Esophagus muscularis mucosa (tissue), 4 donors: ENCODE results near the gene SREBF2. TPM values are rescaled to one million over a fixed set of nuclear protein-coding genes. Genes with fewer than 3 reads are reported as not detected.

Source experiments
- DNase-seq: peaks from one replicate; pipeline ENCODE4 v3.0.0-alpha.2; 2017; ENCODE audit errors: extremely low spot score
- H3K27ac ChIP-seq, 4 donors: fragments of 200-600 bp; sonication (generic); replicated peaks in 1 of 4; 1 replicate in 3 of 4; 2 replicates in 1 of 4; pipeline ENCODE4 v1.5.1; 2016 to 2019; ENCODE audit warnings: mild to moderate bottlenecking in 1 of 4
- H3K27me3 ChIP-seq, 4 donors: fragments of 200-600 bp; sonication (generic); one replicate each; pipeline versions ENCODE4 v1.5.1 to v1.6.0; 2016 to 2019
- H3K36me3 ChIP-seq, 4 donors: fragments of 200-600 bp; sonication (generic); one replicate each; pipeline ENCODE4 v1.5.1; 2016 to 2019
- H3K4me1 ChIP-seq, 4 donors: fragments of 200-600 bp; sonication (generic); one replicate each; pipeline ENCODE4 v1.5.1; 2016 to 2019
- H3K4me3 ChIP-seq, 4 donors: fragments of 200-600 bp; sonication (generic); 1 replicate in 2 of 4; 2 replicates in 2 of 4; pipeline ENCODE4 v1.5.1; 2016 to 2019; ENCODE audit warnings: mild to moderate bottlenecking in 4 of 4, moderate library complexity in 1 of 4
- H3K9me3 ChIP-seq, 4 donors: fragments of 200-600 bp; sonication (generic); 1 replicate in 3 of 4; 2 replicates in 1 of 4; pipeline ENCODE4 v1.5.1; 2016 to 2019
- EP300 ChIP-seq: sonication (generic); formaldehyde crosslinking; IDR thresholded peaks from one replicate; pipeline ENCODE4 v1.6.1; 2017; ENCODE audit warnings: antibody characterized with exemption
- POLR2A ChIP-seq: fragments of 450-650 bp; IDR thresholded peaks from one replicate; pipeline ENCODE4 v1.6.1; 2017; ENCODE audit warnings: antibody characterized with exemption, moderate library complexity, mild to moderate bottlenecking, low read depth
- POLR2AphosphoS5 ChIP-seq, 2 donors: sonication (generic); formaldehyde crosslinking; IDR thresholded peaks; one replicate each; pipeline ENCODE4 v1.6.1; 2017; ENCODE audit warnings: antibody characterized with exemption in 2 of 2
- WGBS: methylation state at CpG from one replicate; pipeline ENCODE4 v1.1.5; 2018; 5-methylcytosine and 5-hydroxymethylcytosine counted together
- intact Hi-C: fragments of 100-400 bp; cut with DNase I; formaldehyde crosslinking; loops from one replicate; pipeline ENCODE4 v1.15.1; 2023
- total RNA-seq, 4 donors: library from RNA; depleted of rRNA; stranded (reverse); fragments of >200 nt; gene quantifications; one replicate each; pipeline versions ENCODE4 v1.1.0 to v1.2.1, GENCODE V29; 2016
- TF ChIP-seq, protein P1 (sequence below), 3 experiments: fragments of 200-600 bp in 2 of 3; fragments of 450-650 bp in 1 of 3; sonication (generic) in 2 of 3; IDR thresholded peaks; one replicate each; pipeline ENCODE4 v1.5.1; 2017 to 2019; ENCODE audit warnings: antibody characterized with exemption in 3 of 3, mild to moderate bottlenecking in 2 of 3, moderate library complexity in 1 of 3

The SREBF2 gene
- total RNA-seq, 4 donors from 2014 or later: 56.4 to 97.7 (median 57.2) TPM

DNA sequence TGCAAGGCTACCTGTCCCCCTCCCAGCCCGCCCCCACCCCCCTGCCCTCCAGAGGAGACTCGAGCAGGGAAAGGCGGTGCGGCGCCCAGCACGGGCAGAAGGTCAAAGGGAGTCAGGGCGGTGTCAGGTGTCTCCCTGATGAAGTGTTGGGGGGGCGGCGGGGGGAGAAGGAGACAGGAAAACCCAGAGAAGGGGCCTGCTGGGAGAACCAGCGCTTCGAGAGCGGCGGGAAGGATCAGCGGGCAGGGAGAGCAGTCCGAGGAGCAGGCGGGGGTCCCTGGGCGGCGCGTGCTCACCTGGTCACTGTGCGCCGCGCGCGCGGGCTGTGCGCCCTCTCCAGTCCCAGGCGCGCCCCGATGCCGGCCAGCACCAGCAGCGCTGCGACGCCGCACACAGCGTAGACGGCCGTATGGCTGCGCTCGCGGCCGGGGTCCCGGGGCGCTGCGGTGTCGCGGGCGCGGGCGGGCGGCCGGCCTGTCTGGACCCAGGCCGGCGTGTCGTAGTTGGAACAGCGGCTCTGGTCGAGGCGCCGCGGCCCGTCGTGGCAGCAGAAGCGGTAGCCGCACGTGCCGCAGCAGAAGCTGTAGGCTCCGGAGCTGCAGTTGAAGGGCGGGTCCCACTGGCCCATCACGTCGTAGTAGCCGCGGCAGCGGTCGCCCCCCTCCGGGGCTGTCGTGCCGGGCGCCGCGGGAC is 81.1 kb downstream of the SREBF2 start:
- Histone ChIP-seq H3K36me3 (no peaks in the 10 kb centered on the region), H3K27me3 (peaks cover 30 to 100% (median 70%) of the 10 kb centered on the region in 4 donors), H3K4me3 (peak overlapping the region; percentile 44 to 62 (median 49)), H3K4me1 (peaks cover 25 to 52% (median 48%) of the 10 kb centered on the region in 4 donors), H3K9me3 (no peaks in the 10 kb centered on the region), H3K27ac (no peak overlapping the region)
- 8% methylated on average over 31 of the region's 79 CpGs for WGBS
- intact Hi-C loops: no loop called here
- TF ChIP-seq, protein P1, sequence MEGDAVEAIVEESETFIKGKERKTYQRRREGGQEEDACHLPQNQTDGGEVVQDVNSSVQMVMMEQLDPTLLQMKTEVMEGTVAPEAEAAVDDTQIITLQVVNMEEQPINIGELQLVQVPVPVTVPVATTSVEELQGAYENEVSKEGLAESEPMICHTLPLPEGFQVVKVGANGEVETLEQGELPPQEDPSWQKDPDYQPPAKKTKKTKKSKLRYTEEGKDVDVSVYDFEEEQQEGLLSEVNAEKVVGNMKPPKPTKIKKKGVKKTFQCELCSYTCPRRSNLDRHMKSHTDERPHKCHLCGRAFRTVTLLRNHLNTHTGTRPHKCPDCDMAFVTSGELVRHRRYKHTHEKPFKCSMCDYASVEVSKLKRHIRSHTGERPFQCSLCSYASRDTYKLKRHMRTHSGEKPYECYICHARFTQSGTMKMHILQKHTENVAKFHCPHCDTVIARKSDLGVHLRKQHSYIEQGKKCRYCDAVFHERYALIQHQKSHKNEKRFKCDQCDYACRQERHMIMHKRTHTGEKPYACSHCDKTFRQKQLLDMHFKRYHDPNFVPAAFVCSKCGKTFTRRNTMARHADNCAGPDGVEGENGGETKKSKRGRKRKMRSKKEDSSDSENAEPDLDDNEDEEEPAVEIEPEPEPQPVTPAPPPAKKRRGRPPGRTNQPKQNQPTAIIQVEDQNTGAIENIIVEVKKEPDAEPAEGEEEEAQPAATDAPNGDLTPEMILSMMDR (IDR thresholded peaks at IDR 0.05): no peak
- no peak for DNase-seq

GRCh38 chr22:41914611-41915034 is 81.7 kb downstream of the SREBF2 start:
- H3K27ac ChIP-seq: no peak overlapping the region
- H3K4me3 ChIP-seq: peak overlapping the region; percentile 44 to 62 (median 49)
- intact Hi-C loops: no loop called here
- no peak for DNase-seq
- TF ChIP-seq EP300: no peak
- no peaks in the 10 kb centered on the region for H3K9me3 ChIP-seq
- H3K27me3 ChIP-seq: peaks cover 30 to 100% (median 69%) of the 10 kb centered on the region in 4 donors
- no peaks in the 10 kb centered on the region for H3K36me3 ChIP-seq
- 0% methylated on average over 16 of the region's 67 CpGs for WGBS
- peaks cover 31 to 54% (median 51%) of the 10 kb centered on the region in 4 donors for H3K4me1 ChIP-seq

DNA sequence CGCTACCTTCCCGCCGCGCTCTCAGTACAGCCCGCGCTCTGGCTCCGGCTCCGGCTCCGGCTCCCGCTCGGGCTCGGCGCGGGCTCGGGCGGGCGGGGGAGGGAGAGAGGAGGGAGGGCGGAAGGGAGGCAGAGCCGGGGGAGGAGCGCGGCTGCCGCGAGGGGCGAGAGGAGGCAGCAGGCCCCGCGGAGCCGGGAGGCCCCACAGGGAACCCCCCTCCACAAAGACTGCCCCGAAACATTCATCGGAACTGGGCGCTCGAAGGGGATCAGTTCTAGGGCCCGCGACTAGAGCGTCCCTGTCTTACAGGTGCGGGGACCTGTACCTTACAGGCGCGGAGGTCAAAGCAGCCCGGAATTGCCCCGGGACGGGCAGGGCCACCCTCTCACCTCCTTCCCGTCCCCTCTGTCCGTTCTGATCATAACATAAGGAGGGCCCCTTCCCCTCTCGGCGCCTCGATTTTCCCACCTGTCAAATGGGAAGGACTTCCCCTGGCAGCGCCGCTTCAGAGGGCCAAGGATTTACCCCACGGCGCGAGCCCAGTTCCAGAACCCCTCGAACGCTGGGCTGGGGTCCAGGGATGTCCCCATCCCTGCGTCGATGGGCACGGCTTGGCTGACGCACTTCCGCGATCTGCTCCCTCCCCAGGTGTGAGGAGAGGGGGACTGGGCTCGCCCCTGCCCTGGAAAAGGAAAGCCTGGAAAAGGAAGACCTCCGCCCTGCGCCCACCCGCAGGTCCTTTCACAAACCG is 82.3 kb downstream of the SREBF2 start, which contains the start of gene SHISA8:
Gene SHISA8 (minus strand): TSS at position 40 of the 751 bp plus-strand sequence. CDS start 407 bp downstream, outside the sequence.
- peak within 1 kb of the TSS; percentile 44 to 62 (median 49) for H3K4me3 ChIP-seq
- H3K36me3 ChIP-seq: no peaks in the 10 kb centered on the region
- TF ChIP-seq, protein P1 (IDR thresholded peaks at IDR 0.05): no peak
- no peak for TF ChIP-seq POLR2A
- TF ChIP-seq EP300: no peak
- H3K27me3 ChIP-seq: peaks cover 28 to 100% (median 67%) of the 10 kb centered on the region in 4 donors
- intact Hi-C loops: no loop called here
- no peak within 1 kb of the TSS for H3K27ac ChIP-seq
- WGBS: 5% methylated on average over 23 of the region's 63 CpGs
- no peak for DNase-seq
- no peaks in the 10 kb centered on the region for H3K9me3 ChIP-seq
- H3K4me1 ChIP-seq: peaks cover 37 to 54% (median 51%) of the 10 kb centered on the region in 4 donors

GRCh38 chr22:41915786-41916493 is 83.0 kb downstream of the SREBF2 start:
- H3K27me3 ChIP-seq: peaks cover 21 to 100% (median 63%) of the 10 kb centered on the region in 4 donors
- peaks cover 31 to 51% (median 46%) of the 10 kb centered on the region in 4 donors for H3K4me1 ChIP-seq
- no peaks in the 10 kb centered on the region for H3K36me3 ChIP-seq
- H3K27ac ChIP-seq: no peak overlapping the region
- TF ChIP-seq POLR2A (no peak), EP300 (no peak), POLR2AphosphoS5 (IDR thresholded peaks at IDR 0.05) (no peak)
- TF ChIP-seq, protein P1 (IDR thresholded peaks at IDR 0.05): no peak
- H3K9me3 ChIP-seq: no peaks in the 10 kb centered on the region
- no peak for DNase-seq
- intact Hi-C loops: no loop called here
- H3K4me3 ChIP-seq: peak overlapping the region in 1 of 4 donors; percentile 44
- WGBS: 66% methylated on average over 8 of the region's 11 CpGs
